HL-60 (cell line): ENCODE results near the gene RASSF9.

Experiments
- DNase-seq, 2 experiments: peaks; one replicate each; pipeline ENCODE4 v3.0.0-alpha.2; 2010 to 2020; ENCODE audit warnings: low read depth in 1 of 2, low spot score in 1 of 2
- H3K27ac ChIP-seq: fragments of 250-450 bp; sonication (Bioruptor Pico); replicated peaks from 2 replicates; pipeline ENCODE4 v1.5.1; 2020; ENCODE audit warnings: mild to moderate bottlenecking, moderate library complexity
- H3K27me3 ChIP-seq: fragments of 250-450 bp; sonication (Bioruptor Pico); 2 replicates; pipeline ENCODE4 v1.5.1; 2021; ENCODE audit warnings: mild to moderate bottlenecking, moderate library complexity; ENCODE audit not compliant: insufficient read depth, poor library complexity, severe bottlenecking
- H3K4me3 ChIP-seq: replicated peaks from 2 replicates; pipeline ENCODE4 v1.5.1; 2011; ENCODE audit warnings: mild to moderate bottlenecking, control low read depth, low read length; ENCODE audit not compliant: insufficient read depth
- GABPA ChIP-seq: IDR thresholded peaks from 2 replicates; pipeline ENCODE4 v1.6.1; 2012; ENCODE audit warnings: low read depth
- POLR2AphosphoS5 ChIP-seq: IDR thresholded peaks from 2 replicates; pipeline ENCODE4 v1.6.1; 2012; ENCODE audit warnings: low read depth
- REST ChIP-seq: IDR thresholded peaks from 2 replicates; pipeline ENCODE4 v1.6.1; 2012; ENCODE audit warnings: low read depth; ENCODE audit not compliant: insufficient replicate concordance
- SPI1 ChIP-seq: IDR thresholded peaks from 2 replicates; pipeline ENCODE4 v1.6.1; 2012; ENCODE audit warnings: low read depth, mild to moderate bottlenecking, borderline replicate concordance
- TF ChIP-seq, protein P1 (sequence below): IDR thresholded peaks from one replicate; pipeline ENCODE4 v1.5.1; 2011; ENCODE audit warnings: low read length, control low read depth, inconsistent platforms; ENCODE audit not compliant: insufficient read depth

Gene RASSF9

DNA sequence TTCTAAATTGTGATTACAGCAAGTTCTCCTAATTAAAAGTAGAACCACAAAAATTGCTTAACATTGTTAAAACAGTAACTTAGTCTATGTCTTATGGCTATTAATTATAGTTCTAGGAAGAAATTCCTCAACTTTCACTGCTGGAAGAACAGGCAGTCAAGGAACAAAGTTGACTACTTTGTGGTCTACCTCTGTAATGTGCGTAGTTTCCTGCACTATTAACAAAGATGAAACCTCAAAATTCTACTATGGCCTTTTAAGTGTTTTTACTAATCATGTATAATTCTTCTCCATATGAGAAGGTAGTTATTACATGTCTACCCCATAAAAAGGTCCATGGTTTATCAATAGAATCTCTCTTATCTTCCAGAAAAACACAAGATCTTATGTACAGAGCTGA, 7.6 kb downstream of the RASSF9 start:
- Histone ChIP-seq H3K27me3 (no peaks in the 10 kb centered on the region), H3K4me3 (no peak overlapping the region), H3K27ac (no peak overlapping the region)
- TF ChIP-seq, protein P1, sequence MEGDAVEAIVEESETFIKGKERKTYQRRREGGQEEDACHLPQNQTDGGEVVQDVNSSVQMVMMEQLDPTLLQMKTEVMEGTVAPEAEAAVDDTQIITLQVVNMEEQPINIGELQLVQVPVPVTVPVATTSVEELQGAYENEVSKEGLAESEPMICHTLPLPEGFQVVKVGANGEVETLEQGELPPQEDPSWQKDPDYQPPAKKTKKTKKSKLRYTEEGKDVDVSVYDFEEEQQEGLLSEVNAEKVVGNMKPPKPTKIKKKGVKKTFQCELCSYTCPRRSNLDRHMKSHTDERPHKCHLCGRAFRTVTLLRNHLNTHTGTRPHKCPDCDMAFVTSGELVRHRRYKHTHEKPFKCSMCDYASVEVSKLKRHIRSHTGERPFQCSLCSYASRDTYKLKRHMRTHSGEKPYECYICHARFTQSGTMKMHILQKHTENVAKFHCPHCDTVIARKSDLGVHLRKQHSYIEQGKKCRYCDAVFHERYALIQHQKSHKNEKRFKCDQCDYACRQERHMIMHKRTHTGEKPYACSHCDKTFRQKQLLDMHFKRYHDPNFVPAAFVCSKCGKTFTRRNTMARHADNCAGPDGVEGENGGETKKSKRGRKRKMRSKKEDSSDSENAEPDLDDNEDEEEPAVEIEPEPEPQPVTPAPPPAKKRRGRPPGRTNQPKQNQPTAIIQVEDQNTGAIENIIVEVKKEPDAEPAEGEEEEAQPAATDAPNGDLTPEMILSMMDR = no peak
- TF ChIP-seq SPI1 (no peak), REST (no peak), GABPA (no peak), POLR2AphosphoS5 (no peak)
- DNase-seq = no peak

- DNase-seq = no peak
- Histone ChIP-seq H3K27me3 (no peaks in the 10 kb centered on the region), H3K27ac (no peak overlapping the region), H3K4me3 (no peak overlapping the region)
- TF ChIP-seq GABPA (no peak), SPI1 (no peak), POLR2AphosphoS5 (no peak), REST (no peak)
- TF ChIP-seq, protein P1 = no peak
Measured at GRCh38 chr12:85825746-85826145, 10.5 kb downstream of the RASSF9 start.

GRCh38 chr12:85823436-85824180, 12.6 kb downstream of the RASSF9 start:
- DNase-seq = no peak
- Histone ChIP-seq H3K27me3 (no peaks in the 10 kb centered on the region), H3K4me3 (no peak overlapping the region), H3K27ac (no peak overlapping the region)
- no peak for TF ChIP-seq SPI1
- no peak for TF ChIP-seq GABPA
- TF ChIP-seq REST = no peak
- TF ChIP-seq POLR2AphosphoS5 = no peak
- TF ChIP-seq, protein P1 = no peak
